GF-D8 (cell line): ENCODE results near the gene VCY1B.
"Not testable (repeated sequence)": the region's sequence is repeated elsewhere in the genome, so short reads cannot be mapped to it uniquely, and the experiment has no call there.

Experiments used
- DNase-seq: peaks from one replicate; lab custom pipeline; 2025; lab: John Stamatoyannopoulos, UW

Gene VCY1B

DNA sequence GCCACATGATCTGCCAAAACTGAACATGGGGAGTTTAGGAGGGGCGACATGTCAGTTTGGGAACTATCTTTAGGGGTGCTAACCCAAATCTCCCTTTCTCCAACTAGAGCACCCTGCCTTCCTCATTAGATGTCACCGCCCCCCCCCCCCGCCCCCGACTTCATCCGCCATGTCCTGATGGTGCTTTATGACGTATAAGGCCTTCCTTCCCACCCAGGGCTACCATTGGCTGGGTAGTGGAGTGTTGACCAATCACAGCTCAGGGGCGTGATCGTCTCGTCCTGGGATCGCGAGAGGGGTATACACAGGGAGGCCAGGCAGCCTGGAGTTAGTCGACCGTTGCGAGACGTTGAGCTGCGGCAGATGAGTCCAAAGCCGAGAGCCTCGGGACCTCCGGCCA is at the start of gene VCY1B:
VCY1B (plus strand) TSS at position 301 of the 400 bp plus-strand sequence; CDS start at position 364, 63 bp downstream.
- DNase-seq = not testable (repeated sequence)

DNA sequence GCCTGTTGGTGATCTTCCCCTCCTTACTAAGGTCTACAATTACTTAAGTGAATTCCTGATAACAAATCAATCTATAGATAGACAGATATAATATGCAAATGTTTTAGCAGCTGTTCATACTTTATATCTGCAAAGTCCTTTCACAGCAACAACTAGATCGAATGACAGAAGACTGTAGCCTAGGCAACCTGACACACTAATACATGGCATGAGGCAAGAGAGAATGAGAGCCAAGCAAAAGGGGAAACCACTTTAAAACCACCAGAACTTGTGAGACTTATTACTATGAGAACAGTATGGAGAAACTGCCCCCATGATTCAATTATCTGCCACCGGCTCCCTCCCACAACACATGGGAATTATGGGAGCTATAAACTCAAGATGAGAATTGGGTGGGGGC is 44.1 kb upstream of the VCY1B start:
- DNase-seq = not testable (repeated sequence)

DNA sequence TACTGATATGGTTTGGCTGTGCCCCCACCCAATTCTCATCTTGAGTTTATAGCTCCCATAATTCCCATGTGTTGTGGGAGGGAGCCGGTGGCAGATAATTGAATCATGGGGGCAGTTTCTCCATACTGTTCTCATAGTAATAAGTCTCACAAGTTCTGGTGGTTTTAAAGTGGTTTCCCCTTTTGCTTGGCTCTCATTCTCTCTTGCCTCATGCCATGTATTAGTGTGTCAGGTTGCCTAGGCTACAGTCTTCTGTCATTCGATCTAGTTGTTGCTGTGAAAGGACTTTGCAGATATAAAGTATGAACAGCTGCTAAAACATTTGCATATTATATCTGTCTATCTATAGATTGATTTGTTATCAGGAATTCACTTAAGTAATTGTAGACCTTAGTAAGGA is 25.6 kb upstream of the VCY1B start:
- DNase-seq = not testable (repeated sequence)

DNA sequence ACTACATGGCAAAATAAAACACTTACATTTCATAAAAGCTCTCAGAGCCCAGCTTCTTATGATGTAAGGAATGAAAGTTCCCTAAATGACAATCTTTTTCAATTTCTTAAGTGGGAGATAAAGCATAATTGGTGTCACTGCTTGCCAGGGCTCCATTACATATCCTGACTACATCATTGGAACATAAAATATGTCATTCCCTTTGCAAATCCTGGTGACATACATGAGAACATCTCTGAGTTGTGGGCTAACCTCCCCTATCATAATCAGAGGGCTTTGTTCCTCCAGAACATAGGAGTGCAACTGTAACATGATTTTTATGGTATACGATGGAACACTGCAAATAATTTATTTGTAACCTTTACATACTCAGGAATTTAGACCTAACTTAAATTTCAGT is 29.9 kb downstream of the VCY1B start:
- DNase-seq = no peak
